T-cell (primary cell): Measurements from ENCODE around the gene ERI3. TPM values are rescaled to one million over a fixed set of nuclear protein-coding genes. Genes with fewer than 3 reads are reported as not detected.

Experiments used
- ATAC-seq, 4 experiments: fragments of 200-7000 bp in 3 of 4; fragments of 150-1000 bp in 1 of 4; cut with Tn5 transposase; replicated peaks in 1 of 4; 1 replicate in 3 of 4; 2 replicates in 1 of 4; pipeline ENCODE4 v1.10.0; 2021; ENCODE audit warnings: moderate library complexity in 3 of 4, mild to moderate bottlenecking in 2 of 4, moderate number of reproducible peaks in 1 of 4
- CTCF ChIA-PET, 2 donors: fragments of 300-600 bp; sonication (Branson Sonifier 250); formaldehyde crosslinking; loops; one replicate each; lab custom pipeline; 2022; ENCODE audit warnings: antibody characterized with exemption in 2 of 2; lab: Charles Lee
- POLR2A ChIA-PET, 2 donors: fragments of 300-600 bp; sonication (Branson Sonifier 250); formaldehyde crosslinking; loops; one replicate each; lab custom pipeline; 2022; ENCODE audit warnings: antibody characterized with exemption in 2 of 2; lab: Charles Lee
- DNase-seq, 35 experiments: peaks; one replicate each; pipeline versions ENCODE4 v3.0.0 to v3.0.0-alpha.2; 2013 to 2023
- H3K27ac ChIP-seq: one replicate; pipeline ENCODE4 v1.5.1; 2013; ENCODE audit warnings: low read length
- H3K27me3 ChIP-seq, 2 experiments: replicated peaks in 1 of 2; 1 replicate in 1 of 2; 2 replicates in 1 of 2; pipeline versions ENCODE4 v1.6.1 to v1.7.0; 2013; ENCODE audit warnings: low read length in 1 of 2, mixed read lengths in 1 of 2; ENCODE audit not compliant: control insufficient read depth in 2 of 2, insufficient read depth in 2 of 2; ENCODE audit errors: extremely low read depth in 1 of 2
- H3K36me3 ChIP-seq, 2 donors: 1 replicate in 1 of 2; 2 replicates in 1 of 2; pipeline versions ENCODE4 v1.6.1 to v1.7.0; 2013; ENCODE audit warnings: low read length in 1 of 2; ENCODE audit not compliant: control insufficient read depth in 2 of 2, insufficient read depth in 1 of 2; ENCODE audit errors: extremely low read depth in 1 of 2
- H3K4me1 ChIP-seq, 2 experiments: 1 replicate in 1 of 2; 2 replicates in 1 of 2; pipeline versions ENCODE4 v1.6.1 to v1.7.0; 2013; ENCODE audit warnings: low read length in 2 of 2, mixed read lengths in 1 of 2; ENCODE audit not compliant: insufficient read depth in 2 of 2, control insufficient read depth in 1 of 2; ENCODE audit errors: extremely low read depth in 1 of 2
- H3K4me3 ChIP-seq, 2 donors: 1 replicate in 1 of 2; 2 replicates in 1 of 2; pipeline versions ENCODE4 v1.5.1 to v1.7.0; 2013; ENCODE audit warnings: mild to moderate bottlenecking in 2 of 2, low read length in 1 of 2, moderate library complexity in 1 of 2; ENCODE audit not compliant: control insufficient read depth in 1 of 2; ENCODE audit errors: extremely low read depth in 1 of 2
- H3K9me3 ChIP-seq: 2 replicates; pipeline ENCODE4 v1.7.0; 2013
- H3K27ac Mint-ChIP-seq, 2 donors: one replicate each; pipeline ENCODE4 v1.8.0; 2020 to 2021; ENCODE audit warnings: mild to moderate bottlenecking in 2 of 2, mixed read lengths in 2 of 2
- H3K27me3 Mint-ChIP-seq, 2 donors: one replicate each; pipeline ENCODE4 v1.8.0; 2021 to 2022; ENCODE audit warnings: mixed read lengths in 2 of 2
- H3K36me3 Mint-ChIP-seq: one replicate; pipeline ENCODE4 v1.8.0; 2021; ENCODE audit warnings: mixed read lengths
- H3K4me1 Mint-ChIP-seq, 3 donors: one replicate each; pipeline ENCODE4 v1.8.0; 2020 to 2022; ENCODE audit warnings: mixed read lengths in 3 of 3, mild to moderate bottlenecking in 1 of 3
- H3K4me3 Mint-ChIP-seq, 3 donors: one replicate each; pipeline ENCODE4 v1.8.0; 2020 to 2022; ENCODE audit warnings: mild to moderate bottlenecking in 3 of 3, mixed read lengths in 3 of 3, moderate library complexity in 3 of 3
- H3K9me3 Mint-ChIP-seq, 3 donors: one replicate each; pipeline ENCODE4 v1.8.0; 2020 to 2022; ENCODE audit warnings: mixed read lengths in 3 of 3
- WGBS: methylation state at CpG from one replicate; pipeline ENCODE4 v1.1.5; 2013; ENCODE audit warnings: missing lambda C conversion rate; ENCODE audit not compliant: insufficient coverage; 5-methylcytosine and 5-hydroxymethylcytosine counted together
- total RNA-seq, 35 experiments: library from RNA in 6 of 35; stranded (reverse) in 6 of 35; fragments of 120-200 nt in 1 of 35; gene quantifications; one replicate each; pipeline versions ENCODE4 v1.2.1 to v1.2.4 and lab custom pipeline; 2013 to 2026

The ERI3 gene
- total RNA-seq, 5 donors from 2014 or later (not counting 1 experiment from before 2014, with no cell fraction given), result 29.3 to 39.4 (median 33.0) TPM

DNA sequence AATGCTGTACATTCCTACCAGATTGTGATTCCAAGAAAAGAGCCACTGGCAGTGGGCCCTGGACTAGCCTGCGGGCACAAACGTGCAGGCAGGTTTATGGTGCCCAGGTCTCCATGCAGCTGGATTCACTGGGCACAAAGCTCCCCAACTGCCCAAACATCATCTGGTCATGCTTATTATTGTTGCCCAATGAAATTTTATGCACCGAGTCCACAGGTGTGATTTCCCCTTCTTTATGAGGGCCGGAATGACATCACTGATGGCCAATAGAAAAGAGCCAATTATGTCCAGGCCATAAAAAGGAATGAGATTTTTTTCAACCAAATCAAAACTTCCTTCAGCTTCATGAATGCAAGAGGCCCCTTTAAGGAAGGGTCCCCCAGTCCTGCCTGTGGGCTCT is 66.2 kb downstream of the ERI3 start:
- H3K9me3 ChIP-seq, result no peaks in the 10 kb centered on the region
- no peak for DNase-seq
- Mint-ChIP-seq H3K36me3 (peaks cover 77% of the 10 kb centered on the region), H3K4me3 (no peak overlapping the region), H3K4me1 (peaks cover 0 to 10% (median 1%) of the 10 kb centered on the region in 3 donors), H3K27me3 (no peaks in the 10 kb centered on the region), H3K9me3 (no peaks in the 10 kb centered on the region), H3K27ac (no peak overlapping the region)
- H3K27ac ChIP-seq, result no peak overlapping the region
- H3K4me3 ChIP-seq, result no peak overlapping the region
- ATAC-seq, result no peak
- CTCF ChIA-PET, result no interaction called here
- POLR2A ChIA-PET, result no interaction called here
- H3K36me3 ChIP-seq, result peaks cover 10 to 31% of the 10 kb centered on the region in 2 donors
- no peaks in the 10 kb centered on the region for H3K27me3 ChIP-seq
- 100% methylated on average over 3 of the region's 4 CpGs for WGBS
- no peaks in the 10 kb centered on the region for H3K4me1 ChIP-seq

DNA sequence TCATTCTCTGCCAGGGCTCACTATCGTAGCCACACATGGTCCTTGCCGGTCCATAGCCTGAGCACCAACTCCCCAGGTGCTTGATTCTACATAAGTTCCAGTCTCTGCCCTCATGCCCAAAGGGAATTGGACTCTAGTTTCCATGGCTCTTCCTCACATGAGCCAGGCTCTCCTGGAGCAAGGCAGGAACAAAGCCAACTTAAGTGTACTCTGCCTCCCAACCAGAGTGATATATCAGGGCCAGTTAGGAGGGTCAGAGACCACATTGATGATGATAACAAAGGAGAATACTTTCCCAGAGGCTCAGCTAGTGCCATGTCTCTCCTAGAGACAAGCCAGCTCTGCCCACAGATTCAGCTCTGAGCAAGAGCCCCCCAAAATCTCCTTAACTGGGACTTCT is 70.9 kb downstream of the ERI3 start:
- Histone ChIP-seq H3K4me1 (no peaks in the 10 kb centered on the region), H3K27me3 (no peaks in the 10 kb centered on the region), H3K36me3 (peaks cover 7 to 39% of the 10 kb centered on the region in 2 donors), H3K4me3 (no peak overlapping the region), H3K9me3 (no peaks in the 10 kb centered on the region), H3K27ac (no peak overlapping the region)
- H3K27me3 Mint-ChIP-seq, result no peaks in the 10 kb centered on the region
- POLR2A ChIA-PET, result no interaction called here
- H3K4me1 Mint-ChIP-seq, result peaks cover 0 to 21% (median 2%) of the 10 kb centered on the region in 3 donors
- H3K9me3 Mint-ChIP-seq, result no peaks in the 10 kb centered on the region
- peaks cover 64% of the 10 kb centered on the region for H3K36me3 Mint-ChIP-seq
- no peak overlapping the region for H3K4me3 Mint-ChIP-seq
- CTCF ChIA-PET, result no interaction called here
- no peak overlapping the region for H3K27ac Mint-ChIP-seq
- DNase-seq (no peak), ATAC-seq (no peak)
- 100% methylated on average over 2 of the region's 2 CpGs for WGBS

GRCh38 chr1:44283524-44284173 is 71.4 kb downstream of the ERI3 start:
- peaks cover 2 to 21% (median 4%) of the 10 kb centered on the region in 3 donors for H3K4me1 Mint-ChIP-seq
- H3K9me3 ChIP-seq, result no peaks in the 10 kb centered on the region
- H3K4me3 Mint-ChIP-seq, result no peak overlapping the region
- H3K27ac ChIP-seq, result no peak overlapping the region
- no peak overlapping the region for H3K4me3 ChIP-seq
- no peaks in the 10 kb centered on the region for H3K27me3 ChIP-seq
- peaks cover 62% of the 10 kb centered on the region for H3K36me3 Mint-ChIP-seq
- no peaks in the 10 kb centered on the region for H3K9me3 Mint-ChIP-seq
- no peaks in the 10 kb centered on the region for H3K27me3 Mint-ChIP-seq
- H3K36me3 ChIP-seq, result peaks cover 7 to 36% of the 10 kb centered on the region in 2 donors
- CTCF ChIA-PET, result no interaction called here
- POLR2A ChIA-PET, result no interaction called here
- 100% methylated on average over 1 of the region's 3 CpGs for WGBS
- no peak overlapping the region for H3K27ac Mint-ChIP-seq
- DNase-seq (no peak), ATAC-seq (no peak)
- H3K4me1 ChIP-seq, result no peaks in the 10 kb centered on the region

GRCh38 chr1:44282704-44283426 is 72.2 kb downstream of the ERI3 start:
- WGBS, result 91% methylated on average over 8 of the region's 8 CpGs
- DNase-seq (no peak), ATAC-seq (no peak)
- Histone ChIP-seq H3K4me1 (no peaks in the 10 kb centered on the region), H3K27ac (no peak overlapping the region), H3K9me3 (no peaks in the 10 kb centered on the region), H3K4me3 (no peak overlapping the region), H3K36me3 (peaks cover 7 to 32% of the 10 kb centered on the region in 2 donors), H3K27me3 (no peaks in the 10 kb centered on the region)
- Mint-ChIP-seq H3K27me3 (no peaks in the 10 kb centered on the region), H3K27ac (no peak overlapping the region), H3K4me3 (no peak overlapping the region), H3K36me3 (peaks cover 55% of the 10 kb centered on the region), H3K9me3 (no peaks in the 10 kb centered on the region), H3K4me1 (peaks cover 2 to 21% (median 4%) of the 10 kb centered on the region in 3 donors)
- ChIA-PET CTCF (no interaction called here), POLR2A (no interaction called here)

- H3K9me3 Mint-ChIP-seq, result no peaks in the 10 kb centered on the region
- no peak overlapping the region for H3K27ac Mint-ChIP-seq
- no peak overlapping the region for H3K4me3 Mint-ChIP-seq
- CTCF ChIA-PET, result no interaction called here
- no peaks in the 10 kb centered on the region for H3K27me3 Mint-ChIP-seq
- ATAC-seq, result no peak
- H3K36me3 ChIP-seq, result peaks cover 7 to 32% of the 10 kb centered on the region in 2 donors
- H3K9me3 ChIP-seq, result no peaks in the 10 kb centered on the region
- H3K36me3 Mint-ChIP-seq, result peaks cover 49% of the 10 kb centered on the region
- POLR2A ChIA-PET, result no interaction called here
- no peak for DNase-seq
- H3K4me1 ChIP-seq, result no peaks in the 10 kb centered on the region
- H3K4me3 ChIP-seq, result no peak overlapping the region
- WGBS, result no CpG with 5 or more reads among the region's 1 CpG
- peaks cover 2 to 21% (median 4%) of the 10 kb centered on the region in 3 donors for H3K4me1 Mint-ChIP-seq
- H3K27ac ChIP-seq, result no peak overlapping the region
- no peaks in the 10 kb centered on the region for H3K27me3 ChIP-seq
Measured at GRCh38 chr1:44281962-44282703, 72.9 kb downstream of the ERI3 start.

- Mint-ChIP-seq H3K27me3 (no peaks in the 10 kb centered on the region), H3K9me3 (no peaks in the 10 kb centered on the region), H3K36me3 (peaks cover 15% of the 10 kb centered on the region), H3K27ac (no peak overlapping the region), H3K4me3 (no peak overlapping the region), H3K4me1 (peaks cover 14 to 34% (median 26%) of the 10 kb centered on the region in 3 donors)
- ChIA-PET POLR2A (no interaction called here), CTCF (no interaction called here)
- no peak for DNase-seq
- ATAC-seq, result no peak
- Histone ChIP-seq H3K4me1 (peaks cover 3 to 22% of the 10 kb centered on the region in 2 experiments), H3K9me3 (no peaks in the 10 kb centered on the region), H3K27ac (no peak overlapping the region), H3K36me3 (peaks cover 0 to under 1% of the 10 kb centered on the region in 2 donors), H3K27me3 (no peaks in the 10 kb centered on the region), H3K4me3 (no peak overlapping the region)
- 88% methylated on average over 2 of the region's 2 CpGs for WGBS
Measured at GRCh38 chr1:44276901-44277300, 78.2 kb downstream of the ERI3 start.
